LNCAP (cell line): ENCODE data around the gene ATP9B.
A peak's percentile ranks its signal among the peaks of the same experiment; 100 is the strongest.

Experiments
- CTCF ChIP-seq: fragments of 450-650 bp; IDR thresholded peaks from 2 replicates; pipeline ENCODE4 v1.5.1; 2017; ENCODE audit warnings: mild to moderate bottlenecking

ATP9B gene

GRCh38 chr18:79234438-79234837 is 165.2 kb downstream of the ATP9B start:
- TF ChIP-seq CTCF: no peak

- no peak for TF ChIP-seq CTCF
Measured at GRCh38 chr18:79239631-79240030, 170.4 kb downstream of the ATP9B start.

- no peak for TF ChIP-seq CTCF
Measured at GRCh38 chr18:79241755-79242154, 172.6 kb downstream of the ATP9B start.

GRCh38 chr18:79242246-79242645 is 173.1 kb downstream of the ATP9B start:
- no peak for TF ChIP-seq CTCF

- TF ChIP-seq CTCF: no peak
Measured at GRCh38 chr18:79245517-79246001, 176.4 kb downstream of the ATP9B start.

- TF ChIP-seq CTCF: peak; percentile 99
Measured at GRCh38 chr18:79246309-79247108, 177.3 kb downstream of the ATP9B start.

GRCh38 chr18:79248495-79249060 is 179.4 kb downstream of the ATP9B start:
- no peak for TF ChIP-seq CTCF
